GM19035 (cell line): ENCODE results near the gene OR2H2.
A peak's percentile ranks its signal among the peaks of the same experiment; 100 is the strongest.

Source experiments
- ATAC-seq: cut with Tn5 transposase; IDR thresholded peaks from one replicate; pipeline ENCODE4 v1.9.1; 2021; ENCODE audit not compliant: unreplicated experiment

Gene OR2H2

GRCh38 chr6:29584821-29585220 lies at the start of gene OR2H2:
Gene OR2H2, plus strand, starts transcription at chr6:29585121. Its CDS starts 2,824 bp downstream, at chr6:29587945.
- no peak for ATAC-seq

- no peak for ATAC-seq
These were observed 47.1 kb upstream of the OR2H2 start for GRCh38 chr6:29537714-29538403.

GRCh38 chr6:29547573-29547972 lies 37.3 kb upstream of the OR2H2 start:
- no peak for ATAC-seq

GRCh38 chr6:29552512-29553051 lies 32.3 kb upstream of the OR2H2 start:
- peak; percentile 94 for ATAC-seq

GRCh38 chr6:29553268-29554057 lies 31.5 kb upstream of the OR2H2 start:
- ATAC-seq: no peak

- no peak for ATAC-seq
These were observed 30.2 kb upstream of the OR2H2 start for GRCh38 chr6:29554764-29555163.

- no peak for ATAC-seq
These were observed 27.6 kb upstream of the OR2H2 start for GRCh38 chr6:29557320-29557719.

GRCh38 chr6:29558439-29559079 lies 26.4 kb upstream of the OR2H2 start:
- ATAC-seq: no peak

GRCh38 chr6:29559524-29560287 lies 25.2 kb upstream of the OR2H2 start, which contains the start of gene UBD:
Gene UBD, minus strand, starts transcription at chr6:29559732. Its CDS starts 31 bp downstream, at chr6:29559701.
- no peak for ATAC-seq

- no peak for ATAC-seq
These were observed 23.8 kb upstream of the OR2H2 start for GRCh38 chr6:29561091-29561490.

GRCh38 chr6:29561606-29562181 lies 23.2 kb upstream of the OR2H2 start:
- ATAC-seq: no peak

GRCh38 chr6:29563435-29563965 lies 21.4 kb upstream of the OR2H2 start:
- no peak for ATAC-seq

GRCh38 chr6:29564875-29565274 lies 20.0 kb upstream of the OR2H2 start:
- ATAC-seq: no peak

GRCh38 chr6:29566856-29567255 lies 18.1 kb upstream of the OR2H2 start:
- no peak for ATAC-seq

- ATAC-seq: no peak
These were observed 17.4 kb upstream of the OR2H2 start for GRCh38 chr6:29567541-29567940.

GRCh38 chr6:29567991-29568390 lies 16.9 kb upstream of the OR2H2 start:
- no peak for ATAC-seq

GRCh38 chr6:29576056-29576455 lies 8.9 kb upstream of the OR2H2 start:
- ATAC-seq: no peak

GRCh38 chr6:29577544-29577943 lies 7.4 kb upstream of the OR2H2 start:
- ATAC-seq: no peak

- peak; percentile 52 for ATAC-seq
These were observed 4.6 kb downstream of the OR2H2 start for GRCh38 chr6:29589423-29590048.
